Tracheal epithelial cell (primary cell): Measurements from ENCODE around the gene TMED9. TPM values are rescaled to one million over a fixed set of nuclear protein-coding genes. Genes with fewer than 3 reads are reported as not detected.

Experiments
- total RNA-seq: library from RNA; depleted of rRNA; stranded (reverse); fragments of >200 nt; gene quantifications from 2 replicates; pipeline ENCODE4 v1.2.1, GENCODE V29; 2014

TMED9 gene
- 121 and 141 TPM in 2 replicates for total RNA-seq

GRCh38 chr5:177592010-177592834 is at the start of gene TMED9:
Gene TMED9 (plus strand): TSS chr5:177592203. CDS start chr5:177592215, 12 bp downstream.

GRCh38 chr5:177554474-177555111 is 37.4 kb upstream of the TMED9 start, which contains the start of gene FAM193B:
Gene FAM193B (minus strand): TSS chr5:177554563. CDS start chr5:177554458, 105 bp downstream.

GRCh38 chr5:177599731-177600507 is 7.9 kb downstream of the TMED9 start, which contains the start of gene B4GALT7:
Gene B4GALT7 (plus strand): TSS chr5:177600132. CDS start chr5:177600211, 79 bp downstream.

Other genes starting within 250 kb of the TMED9 start
- gene LMAN2, start 240.5 kb upstream of the TMED9 start, total RNA-seq, result 295 and 378 TPM in 2 replicates
- 8.2 and 15.1 TPM in 2 replicates for gene RGS14, start 234.3 kb upstream of the TMED9 start, total RNA-seq
- gene SLC34A1, start 207.8 kb upstream of the TMED9 start, total RNA-seq, result 0.43 TPM in 1 of 2 replicates, not detected in the other
- gene PFN3, start 191.5 kb upstream of the TMED9 start, total RNA-seq, result not detected in 2 replicates
- 13.2 and 15.9 TPM in 2 replicates for gene F12, start 182.6 kb upstream of the TMED9 start, total RNA-seq
- gene GRK6, start 165.5 kb upstream of the TMED9 start, total RNA-seq, result 19.4 and 32.8 TPM in 2 replicates
- 5.3 and 10.0 TPM in 2 replicates for gene PRR7, start 145.4 kb upstream of the TMED9 start, total RNA-seq
- 39.6 and 130 TPM in 2 replicates for gene DBN1, start 118.6 kb upstream of the TMED9 start, total RNA-seq
- 25.8 and 86.8 TPM in 2 replicates for gene PDLIM7, start 94.6 kb upstream of the TMED9 start, total RNA-seq
- 0.85 and 1.7 TPM in 2 replicates for gene DOK3, start 82.4 kb upstream of the TMED9 start, total RNA-seq
- 65.9 and 106 TPM in 2 replicates for gene DDX41, start 75.2 kb upstream of the TMED9 start, total RNA-seq
- 9.8 and 14.2 TPM in 2 replicates for gene FAM193B, start 37.6 kb upstream of the TMED9 start, total RNA-seq
- gene B4GALT7, start 7.9 kb downstream of the TMED9 start, total RNA-seq, result 24.7 and 53.7 TPM in 2 replicates
- gene FAM153A, start 190.7 kb downstream of the TMED9 start, total RNA-seq, result 0.72 and 1.3 TPM in 2 replicates